HG02884 (cell line): ENCODE results near the gene SLC51A.
"Not testable (repeated sequence)": the region's sequence is repeated elsewhere in the genome, so short reads cannot be mapped to it uniquely, and the experiment has no call there.

Experiments
- ATAC-seq: cut with Tn5 transposase; IDR thresholded peaks from one replicate; pipeline ENCODE4 v1.9.1; 2021; ENCODE audit warnings: mild to moderate bottlenecking, moderate library complexity; ENCODE audit not compliant: unreplicated experiment

The SLC51A gene

GRCh38 chr3:196193133-196193735, 23.1 kb upstream of the SLC51A start:
- no peak for ATAC-seq

GRCh38 chr3:196193736-196194541, 22.4 kb upstream of the SLC51A start:
- ATAC-seq: no peak

- no peak for ATAC-seq
These were observed 21.8 kb upstream of the SLC51A start for GRCh38 chr3:196194542-196194915.

GRCh38 chr3:196195664-196196265, 20.6 kb upstream of the SLC51A start:
- no peak for ATAC-seq

- no peak for ATAC-seq
These were observed 18.8 kb upstream of the SLC51A start for GRCh38 chr3:196197524-196197923.

- ATAC-seq: no peak
These were observed 18.2 kb upstream of the SLC51A start for GRCh38 chr3:196198081-196198675.

GRCh38 chr3:196198771-196199753, 17.3 kb upstream of the SLC51A start:
- ATAC-seq: no peak

- no peak for ATAC-seq
These were observed 13.8 kb upstream of the SLC51A start for GRCh38 chr3:196202516-196202970.

- no peak for ATAC-seq
These were observed 12.5 kb upstream of the SLC51A start for GRCh38 chr3:196203846-196204245.

GRCh38 chr3:196205442-196206205, 10.7 kb upstream of the SLC51A start:
- ATAC-seq: not testable (repeated sequence)

- no peak for ATAC-seq
These were observed 9.0 kb upstream of the SLC51A start for GRCh38 chr3:196207159-196207832.

GRCh38 chr3:196207833-196208607, 8.3 kb upstream of the SLC51A start:
- no peak for ATAC-seq

- no peak for ATAC-seq
These were observed 7.2 kb upstream of the SLC51A start for GRCh38 chr3:196208942-196209695.

- not testable (repeated sequence) for ATAC-seq
These were observed 6.2 kb upstream of the SLC51A start for GRCh38 chr3:196209944-196210672.

GRCh38 chr3:196210673-196211556, 5.4 kb upstream of the SLC51A start, which contains the start of gene ZDHHC19:
Gene ZDHHC19 (minus strand): TSS chr3:196211400. CDS start chr3:196211315, 85 bp downstream.
- ATAC-seq: no peak
